Tongue (tissue), 2 donors: ENCODE measurements around the gene OGG1. TPM values are rescaled to one million over a fixed set of nuclear protein-coding genes. Genes with fewer than 3 reads are reported as not detected.

Experiments used
- DNase-seq: peaks from one replicate; pipeline ENCODE4 v3.0.0-alpha.2; 2015
- total RNA-seq: library from RNA; depleted of rRNA; stranded (reverse); fragments of >200 nt; gene quantifications from one replicate; pipeline ENCODE4 v1.2.3, GENCODE V29; 2014

Gene OGG1
- total RNA-seq, 1 donor from 2014 or later, result 16.5 TPM

GRCh38 chr3:9786209-9786739 is 36.5 kb downstream of the OGG1 start:
- no peak for DNase-seq

GRCh38 chr3:9786825-9787669 is 37.3 kb downstream of the OGG1 start:
- DNase-seq, result no peak

- DNase-seq, result no peak
Measured at GRCh38 chr3:9787714-9788113, 38.0 kb downstream of the OGG1 start.

GRCh38 chr3:9791127-9791526 is 41.4 kb downstream of the OGG1 start:
- no peak for DNase-seq

GRCh38 chr3:9791790-9792404 is 42.1 kb downstream of the OGG1 start:
- DNase-seq, result no peak

GRCh38 chr3:9792405-9793160 is 42.8 kb downstream of the OGG1 start, which contains the start of the genes ARPC4 and TADA3:
TSS of gene ARPC4 (plus strand) at chr3:9793082. CDS start at chr3:9793122, 40 bp downstream.
TSS of gene TADA3 (minus strand) at chr3:9792473. CDS start at chr3:9791466, 1,007 bp downstream.
- peak; percentile 98 for DNase-seq

GRCh38 chr3:9793161-9793781 is 43.5 kb downstream of the OGG1 start:
- no peak for DNase-seq

GRCh38 chr3:9794400-9794799 is 44.6 kb downstream of the OGG1 start:
- no peak for DNase-seq

- no peak for DNase-seq
Measured at GRCh38 chr3:9795207-9795606, 45.5 kb downstream of the OGG1 start.

- DNase-seq, result no peak
Measured at GRCh38 chr3:9797196-9797945, 47.6 kb downstream of the OGG1 start.

- no peak for DNase-seq
Measured at GRCh38 chr3:9800529-9800928, 50.8 kb downstream of the OGG1 start.

GRCh38 chr3:9803494-9803893 is 53.7 kb downstream of the OGG1 start:
- no peak for DNase-seq

- DNase-seq, result no peak
Measured at GRCh38 chr3:9804996-9805395, 55.2 kb downstream of the OGG1 start.

- no peak for DNase-seq
Measured at GRCh38 chr3:9806137-9806536, 56.4 kb downstream of the OGG1 start.

Other genes starting within 250 kb of the OGG1 start
- gene LHFPL4, start 196.1 kb upstream of the OGG1 start, total RNA-seq, result not detected
- gene MTMR14, start 100.4 kb upstream of the OGG1 start, total RNA-seq, result 26.2 TPM
- gene CPNE9, start 46.1 kb upstream of the OGG1 start, total RNA-seq, result not detected
- gene BRPF1, start 18.2 kb upstream of the OGG1 start, total RNA-seq, result 15.0 TPM
- 25.4 TPM for gene CAMK1, start 20.0 kb downstream of the OGG1 start, total RNA-seq
- 40.8 TPM for gene TADA3, start 42.5 kb downstream of the OGG1 start, total RNA-seq
- gene ARPC4, start 43.1 kb downstream of the OGG1 start, total RNA-seq, result 77.6 TPM
- 39.2 TPM for gene TTLL3, start 60.3 kb downstream of the OGG1 start, total RNA-seq
- gene RPUSD3, start 94.1 kb downstream of the OGG1 start, total RNA-seq, result 23.5 TPM
- not detected for gene CIDEC, start 130.3 kb downstream of the OGG1 start, total RNA-seq
- 24.0 TPM for gene JAGN1, start 140.7 kb downstream of the OGG1 start, total RNA-seq
- 4.8 TPM for gene IL17RE, start 152.9 kb downstream of the OGG1 start, total RNA-seq
- 24.4 TPM for gene IL17RC, start 167.1 kb downstream of the OGG1 start, total RNA-seq
- 33.2 TPM for gene CRELD1, start 183.9 kb downstream of the OGG1 start, total RNA-seq
- 1.4 TPM for gene PRRT3, start 202.5 kb downstream of the OGG1 start, total RNA-seq
- 28.5 TPM for gene EMC3, start 236.9 kb downstream of the OGG1 start, total RNA-seq